Heart left ventricle (tissue), 16 donors: ENCODE data around the gene STXBP1. TPM values are rescaled to one million over a fixed set of nuclear protein-coding genes. Genes with fewer than 3 reads are reported as not detected.

ENCODE experiments used
- ATAC-seq, 4 donors: fragments of 200-7000 bp; cut with Tn5 transposase; one replicate each; pipeline ENCODE4 v1.9.1; 2020 to 2022; ENCODE audit warnings: moderate library complexity in 4 of 4, mild to moderate bottlenecking in 3 of 4, moderate number of reproducible peaks in 1 of 4
- DNase-seq, 5 donors: peaks; one replicate each; pipeline ENCODE4 v3.0.0-alpha.2; 2020
- H3K27ac ChIP-seq, 12 donors: fragments of 200-600 bp; sonication (generic) in 4 of 12; one replicate each; pipeline versions ENCODE4 v1.5.0 to v1.8.0; 2016 to 2022; ENCODE audit warnings: mild to moderate bottlenecking in 2 of 12
- H3K27me3 ChIP-seq, 9 donors: fragments of 200-600 bp; sonication (generic) in 2 of 9; one replicate each; pipeline versions ENCODE4 v1.5.1 to v1.8.0; 2016 to 2022; ENCODE audit warnings: mild to moderate bottlenecking in 3 of 9
- H3K36me3 ChIP-seq, 9 donors: fragments of 200-600 bp; sonication (generic) in 2 of 9; one replicate each; pipeline versions ENCODE4 v1.5.0 to v1.8.0; 2018 to 2022; ENCODE audit warnings: mild to moderate bottlenecking in 2 of 9
- H3K4me1 ChIP-seq, 12 donors: fragments of 200-600 bp; sonication (generic) in 4 of 12; one replicate each; pipeline versions ENCODE4 v1.5.0 to v1.8.0; 2016 to 2022; ENCODE audit warnings: mild to moderate bottlenecking in 3 of 12
- H3K4me3 ChIP-seq, 12 donors: fragments of 200-600 bp; sonication (generic) in 4 of 12; one replicate each; pipeline versions ENCODE4 v1.5.0 to v1.8.0; 2017 to 2022; ENCODE audit warnings: mild to moderate bottlenecking in 9 of 12, moderate library complexity in 4 of 12
- H3K9me3 ChIP-seq, 12 donors: fragments of 200-600 bp; sonication (generic) in 4 of 12; one replicate each; pipeline versions ENCODE4 v1.5.0 to v1.8.0; 2016 to 2022; ENCODE audit warnings: mild to moderate bottlenecking in 1 of 12
- POLR2A ChIP-seq, 2 donors: fragments of 450-650 bp; IDR thresholded peaks; one replicate each; pipeline ENCODE4 v1.6.1; 2017; ENCODE audit warnings: antibody characterized with exemption in 2 of 2, mild to moderate bottlenecking in 2 of 2, moderate library complexity in 2 of 2
- WGBS, 4 donors: extraction: QIAGEN DNeasy Blood & Tissue Kit in 2 of 4; methylation state at CpG; one replicate each; pipeline versions ENCODE4 v1.1.5 to v1.1.7; 2013 to 2018; 5-methylcytosine and 5-hydroxymethylcytosine counted together
- intact Hi-C, 10 donors: fragments of 100-400 bp; cut with DNase I; formaldehyde crosslinking; loops; one replicate each; pipeline versions ENCODE4 v1.11.1 to v1.14.2; 2022
- polyA plus RNA-seq, 2 donors: library from polyadenylated mRNA; stranded (reverse); fragments of 200-250 nt; gene quantifications; one replicate each; pipeline ENCODE4 v1.2.3, GENCODE V29; 2013
- total RNA-seq, 9 donors: library from RNA; depleted of rRNA in 2 of 9; stranded (reverse); fragments of >200 nt in 2 of 9; fragmentation: NEBNext Ultra II Directional in 3 of 9; extraction: Animal tissue kit (Norgen Biotek cat#: 25700) in 3 of 9; gene quantifications; one replicate each; pipeline versions ENCODE4 v1.1.0 to v1.2.4, GENCODE V29; 2016 to 2023
- TF ChIP-seq, protein P1 (sequence below), 12 donors: fragments of 200-600 bp; sonication (generic) in 4 of 12; IDR thresholded peaks; one replicate each; pipeline versions ENCODE4 v1.5.0 to v1.8.0; 2018 to 2022; ENCODE audit warnings: antibody characterized with exemption in 12 of 12, mild to moderate bottlenecking in 5 of 12
- donor health status: ischemic (EF 13 %, LVEDD 7.1; RV severe dilation, severe dysfunction).
- donor health status: healthy with polysubstance abuse.
- donor health status: DM: no; HTN: yes; CAD: no.
- donor health status: DM: no; HTN: no; CAD: no.
- donor health status: ischemic (EF 25% LVEDD 6.9; RV normal size, moderate dysfunction).
- donor health status: ischemic (EF 25% LVEDD 5.7; RV mildly dilated, moderate dysfunction).
- donor health status: healthy.
- donor health status: DM: yes; HTN: yes; CAD: no.
- donor health status: ischemic (EF 35%, LVEDD 5.7; RV mildly dilated, moderate dysfunction).
- donor health status: nonischemic (EF 11% LVEDD 7.7; RV severe dilation, severe dysfunction).
- donor health status: DM: yes; HTN: yes; CAD: no.
- donor health status: PGD.
- donor health status: ischemic (EF 29% LVEDD 5.4; RV normal size, mild dysfunction).
- donor health status: nonischemic (EF 23%, LVEDD 6.1; RV moderate dilation, normal function).

The STXBP1 gene
- total and polyA plus RNA-seq, 11 donors, result 14.0 to 102 (median 44.5) TPM

DNA sequence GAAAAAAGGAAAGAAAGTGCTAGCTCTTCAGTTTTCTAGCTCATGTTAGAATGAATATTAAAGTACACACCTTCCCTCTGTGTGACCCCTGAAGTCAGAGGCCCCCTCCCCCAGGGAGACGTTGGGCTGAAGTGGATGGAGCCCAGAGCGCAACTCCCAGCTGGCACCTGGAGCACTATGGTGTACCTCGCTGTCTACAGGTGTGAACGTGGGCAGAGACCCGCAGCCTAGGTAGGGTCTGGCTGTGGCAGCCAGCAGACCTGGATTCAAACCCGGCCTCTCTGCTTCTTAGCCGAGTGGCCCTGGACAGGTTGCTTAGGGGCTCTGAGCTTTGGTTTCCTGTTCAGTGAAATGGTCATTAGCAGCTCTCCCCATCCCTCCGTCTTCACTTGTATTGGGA lies 116.7 kb downstream of the STXBP1 start:
- no peak for DNase-seq
- Histone ChIP-seq H3K4me1 (peaks cover 0 to 17% (median 8%) of the 10 kb centered on the region in 12 donors), H3K4me3 (no peak overlapping the region), H3K9me3 (no peaks in the 10 kb centered on the region), H3K36me3 (peaks cover 0 to 23% (median 17%) of the 10 kb centered on the region in 9 donors), H3K27ac (no peak overlapping the region), H3K27me3 (no peaks in the 10 kb centered on the region)
- intact Hi-C loops, result loop anchor here in 2 of 10 donors (5.0 to 10.0 kb wide), 2 partner anchors 224 to 227 kb away; no protein-coding TSS in a partner anchor
- ATAC-seq, result no peak
- 83 to 92% (median 88%) methylated on average over 7 to 8 of the region's 8 CpGs for WGBS, 4 donors
- TF ChIP-seq POLR2A (IDR thresholded peaks at IDR 0.05), result no peak
- TF ChIP-seq, protein P1, sequence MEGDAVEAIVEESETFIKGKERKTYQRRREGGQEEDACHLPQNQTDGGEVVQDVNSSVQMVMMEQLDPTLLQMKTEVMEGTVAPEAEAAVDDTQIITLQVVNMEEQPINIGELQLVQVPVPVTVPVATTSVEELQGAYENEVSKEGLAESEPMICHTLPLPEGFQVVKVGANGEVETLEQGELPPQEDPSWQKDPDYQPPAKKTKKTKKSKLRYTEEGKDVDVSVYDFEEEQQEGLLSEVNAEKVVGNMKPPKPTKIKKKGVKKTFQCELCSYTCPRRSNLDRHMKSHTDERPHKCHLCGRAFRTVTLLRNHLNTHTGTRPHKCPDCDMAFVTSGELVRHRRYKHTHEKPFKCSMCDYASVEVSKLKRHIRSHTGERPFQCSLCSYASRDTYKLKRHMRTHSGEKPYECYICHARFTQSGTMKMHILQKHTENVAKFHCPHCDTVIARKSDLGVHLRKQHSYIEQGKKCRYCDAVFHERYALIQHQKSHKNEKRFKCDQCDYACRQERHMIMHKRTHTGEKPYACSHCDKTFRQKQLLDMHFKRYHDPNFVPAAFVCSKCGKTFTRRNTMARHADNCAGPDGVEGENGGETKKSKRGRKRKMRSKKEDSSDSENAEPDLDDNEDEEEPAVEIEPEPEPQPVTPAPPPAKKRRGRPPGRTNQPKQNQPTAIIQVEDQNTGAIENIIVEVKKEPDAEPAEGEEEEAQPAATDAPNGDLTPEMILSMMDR (IDR thresholded peaks at IDR 0.05), result no peak

DNA sequence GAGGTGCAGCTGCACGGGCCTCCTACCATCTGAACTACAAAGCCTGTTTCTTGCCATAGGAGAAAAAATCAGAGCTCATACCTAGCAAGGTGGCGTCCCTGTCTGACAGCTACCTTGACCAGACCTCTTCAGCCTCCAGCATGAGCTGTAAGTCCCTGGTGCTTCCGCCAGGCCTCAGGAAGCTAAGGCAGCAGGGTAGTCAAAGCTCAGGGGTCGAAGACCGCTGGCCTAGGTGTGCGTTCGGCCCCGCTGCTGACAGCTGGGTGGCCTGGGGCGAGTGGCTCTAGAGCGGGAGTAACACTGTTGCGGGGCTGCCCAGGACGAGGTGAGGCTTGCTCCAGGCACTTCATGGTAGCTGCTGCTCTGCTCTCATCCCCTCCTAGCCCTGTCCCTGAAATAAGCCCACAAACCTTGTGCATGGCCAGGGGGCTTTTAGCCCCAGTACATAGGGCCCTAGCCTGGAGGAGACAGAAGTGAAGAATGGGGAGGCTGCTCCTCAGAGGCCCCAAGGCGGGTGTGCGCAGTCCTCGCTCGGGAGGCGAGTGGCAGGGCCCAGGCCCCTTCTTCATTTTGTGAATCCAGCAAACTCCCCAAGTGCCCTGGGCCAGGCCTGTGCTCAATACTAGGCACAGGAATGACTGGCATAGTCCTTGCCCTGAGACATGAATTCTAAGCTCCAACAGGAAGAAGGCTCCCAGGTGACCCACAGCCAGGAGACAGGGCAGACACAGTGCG lies 117.6 kb downstream of the STXBP1 start:
- DNase-seq (no peak), ATAC-seq (no peak)
- intact Hi-C loops, result loop anchor here (1.0 to 10.0 kb wide), 8 partner anchors 62 to 227 kb away; no protein-coding TSS in a partner anchor
- 91 to 95% (median 92%) methylated on average over 14 to 18 of the region's 18 CpGs for WGBS, 4 donors
- no peaks in the 10 kb centered on the region for H3K9me3 ChIP-seq
- H3K27ac ChIP-seq, result no peak overlapping the region
- no peak for TF ChIP-seq POLR2A (IDR thresholded peaks at IDR 0.05)
- TF ChIP-seq, protein P1 (IDR thresholded peaks at IDR 0.05), result no peak
- no peak overlapping the region for H3K4me3 ChIP-seq
- H3K4me1 ChIP-seq, result peaks cover 0 to 19% (median 9%) of the 10 kb centered on the region in 12 donors
- peaks cover 0 to 23% (median 17%) of the 10 kb centered on the region in 9 donors for H3K36me3 ChIP-seq
- H3K27me3 ChIP-seq, result no peaks in the 10 kb centered on the region

DNA sequence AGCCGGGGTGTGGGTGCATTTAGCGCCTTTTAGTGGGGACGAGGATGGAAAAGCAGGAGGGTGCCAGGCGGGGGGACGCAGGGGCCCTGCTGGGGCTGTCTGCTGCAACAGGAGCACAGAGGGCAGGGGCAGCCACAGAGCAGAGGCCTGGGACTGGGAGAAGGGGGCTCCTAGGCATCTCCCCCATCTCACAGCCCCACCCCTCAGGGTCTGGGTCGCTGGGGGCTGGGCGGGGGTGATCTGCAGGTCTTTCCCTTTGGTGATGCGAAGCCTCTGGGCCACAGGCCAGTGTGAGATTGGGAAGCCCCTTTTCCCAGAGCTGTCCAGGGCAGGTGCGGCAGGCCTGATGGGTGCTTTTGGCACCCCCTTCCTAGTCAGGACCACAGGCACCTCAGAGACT lies 118.2 kb downstream of the STXBP1 start:
- Histone ChIP-seq H3K27me3 (no peaks in the 10 kb centered on the region), H3K4me3 (no peak overlapping the region), H3K4me1 (peaks cover 0 to 18% (median 8%) of the 10 kb centered on the region in 12 donors), H3K9me3 (no peaks in the 10 kb centered on the region), H3K36me3 (peaks cover 0 to 23% (median 17%) of the 10 kb centered on the region in 9 donors), H3K27ac (no peak overlapping the region)
- no peak for DNase-seq
- no peak for TF ChIP-seq POLR2A (IDR thresholded peaks at IDR 0.05)
- 84 to 90% (median 88%) methylated on average over 7 to 9 of the region's 9 CpGs for WGBS, 4 donors
- no peak for ATAC-seq
- intact Hi-C loops, result loop anchor here in 9 of 10 donors (1.0 to 10.0 kb wide), 8 partner anchors 63 to 228 kb away; no protein-coding TSS in a partner anchor

GRCh38 chr9:127730799-127731410 lies 118.8 kb downstream of the STXBP1 start:
- TF ChIP-seq POLR2A (IDR thresholded peaks at IDR 0.05), result no peak
- TF ChIP-seq, protein P1 (IDR thresholded peaks at IDR 0.05), result no peak
- no peak for ATAC-seq
- Histone ChIP-seq H3K27me3 (no peaks in the 10 kb centered on the region), H3K4me3 (no peak overlapping the region), H3K36me3 (peaks cover 0 to 23% (median 17%) of the 10 kb centered on the region in 9 donors), H3K27ac (no peak overlapping the region), H3K9me3 (no peaks in the 10 kb centered on the region), H3K4me1 (peaks cover 0 to 24% (median 13%) of the 10 kb centered on the region in 12 donors)
- no peak for DNase-seq
- intact Hi-C loops, result loop anchor here in 9 of 10 donors (1.0 to 10.0 kb wide), 8 partner anchors 64 to 229 kb away; no protein-coding TSS in a partner anchor
- 82 to 96% (median 92%) methylated on average over 2 to 9 of the region's 9 CpGs for WGBS, 4 donors
